Naive B cell (primary cell): Measurements from ENCODE around the gene LRFN5. TPM values are rescaled to one million over a fixed set of nuclear protein-coding genes. Genes with fewer than 3 reads are reported as not detected.
"Not testable (repeated sequence)": the region's sequence is repeated elsewhere in the genome, so short reads cannot be mapped to it uniquely, and the experiment has no call there.

ENCODE experiments used
- ATAC-seq, 2 donors: fragments of 150-1000 bp; cut with Tn5 transposase; 2 replicates each; pipeline ENCODE4 v1.10.0; 2021; ENCODE audit warnings: low read depth in 2 of 2, mild to moderate bottlenecking in 2 of 2, moderate library complexity in 2 of 2
- DNase-seq: peaks from one replicate; pipeline ENCODE4 v3.0.0; 2022
- H3K27ac Mint-ChIP-seq, 6 donors: one replicate each; pipeline ENCODE4 v1.8.0; 2020 to 2022; ENCODE audit warnings: mild to moderate bottlenecking in 6 of 6, mixed read lengths in 6 of 6, moderate library complexity in 5 of 6, inconsistent platforms in 2 of 6
- H3K27me3 Mint-ChIP-seq, 3 donors: one replicate each; pipeline ENCODE4 v1.8.0; 2021 to 2022; ENCODE audit warnings: mixed read lengths in 3 of 3, mild to moderate bottlenecking in 1 of 3
- H3K36me3 Mint-ChIP-seq, 2 donors: one replicate each; pipeline ENCODE4 v1.8.0; 2020 to 2022; ENCODE audit warnings: mixed read lengths in 2 of 2, inconsistent platforms in 1 of 2, mild to moderate bottlenecking in 1 of 2
- H3K4me1 Mint-ChIP-seq, 3 donors: one replicate each; pipeline ENCODE4 v1.8.0; 2020 to 2022; ENCODE audit warnings: mixed read lengths in 3 of 3, inconsistent platforms in 1 of 3, mild to moderate bottlenecking in 1 of 3, moderate library complexity in 1 of 3
- H3K4me3 Mint-ChIP-seq, 8 donors: one replicate each; pipeline ENCODE4 v1.8.0; 2020 to 2022; ENCODE audit warnings: mild to moderate bottlenecking in 8 of 8, mixed read lengths in 8 of 8, moderate library complexity in 8 of 8, inconsistent platforms in 2 of 8
- H3K9me3 Mint-ChIP-seq, 7 donors: one replicate each; pipeline ENCODE4 v1.8.0; 2020 to 2022; ENCODE audit warnings: mixed read lengths in 7 of 7, mild to moderate bottlenecking in 5 of 7, inconsistent platforms in 2 of 7, moderate library complexity in 1 of 7
- polyA plus RNA-seq, 6 donors: library from polyadenylated mRNA; unstranded; fragments of 300-500 nt; fragmentation: Illumina TruSeq; gene quantifications; one replicate each; pipeline ENCODE4 v1.2.3, GENCODE V29; 2021; ENCODE audit warnings: low read depth in 6 of 6

Gene LRFN5
- polyA plus RNA-seq, 6 donors from 2014 or later = not detected

- ATAC-seq (no peak), DNase-seq (no peak)
- Mint-ChIP-seq H3K27ac (no peak overlapping the region), H3K36me3 (no peaks in the 10 kb centered on the region), H3K4me1 (no peaks in the 10 kb centered on the region), H3K4me3 (no peak overlapping the region), H3K27me3 (no peaks in the 10 kb centered on the region), H3K9me3 (peaks cover 0 to 5% (median under 1%) of the 10 kb centered on the region in 7 donors)
Observed at GRCh38 chr14:41654196-41654595, 47.5 kb downstream of the LRFN5 start.

- Mint-ChIP-seq H3K27ac (no peak overlapping the region), H3K9me3 (peaks cover 0 to 10% (median 1%) of the 10 kb centered on the region in 7 donors), H3K36me3 (no peaks in the 10 kb centered on the region), H3K27me3 (no peaks in the 10 kb centered on the region), H3K4me3 (no peak overlapping the region), H3K4me1 (no peaks in the 10 kb centered on the region)
- ATAC-seq (no peak), DNase-seq (no peak)
Observed at GRCh38 chr14:41662780-41663472, 56.2 kb downstream of the LRFN5 start.

GRCh38 chr14:41663473-41663850, 56.8 kb downstream of the LRFN5 start:
- DNase-seq = no peak
- Mint-ChIP-seq H3K27me3 (no peaks in the 10 kb centered on the region), H3K27ac (no peak overlapping the region), H3K4me3 (no peak overlapping the region), H3K9me3 (peaks cover 0 to 10% (median 1%) of the 10 kb centered on the region in 7 donors), H3K4me1 (no peaks in the 10 kb centered on the region), H3K36me3 (no peaks in the 10 kb centered on the region)
- no peak for ATAC-seq

GRCh38 chr14:41666301-41666700, 59.6 kb downstream of the LRFN5 start:
- Mint-ChIP-seq H3K36me3 (no peaks in the 10 kb centered on the region), H3K4me1 (no peaks in the 10 kb centered on the region), H3K9me3 (no peaks in the 10 kb centered on the region), H3K27me3 (no peaks in the 10 kb centered on the region), H3K27ac (no peak overlapping the region), H3K4me3 (no peak overlapping the region)
- no peak for DNase-seq
- no peak for ATAC-seq

- Mint-ChIP-seq H3K27me3 (no peaks in the 10 kb centered on the region), H3K27ac (no peak overlapping the region), H3K4me1 (no peaks in the 10 kb centered on the region), H3K36me3 (no peaks in the 10 kb centered on the region), H3K4me3 (peak overlapping the region in 1 of 8 donors; percentile 1), H3K9me3 (no peaks in the 10 kb centered on the region)
- DNase-seq = no peak
- ATAC-seq = no peak
Observed at GRCh38 chr14:41668356-41668755, 61.7 kb downstream of the LRFN5 start.

GRCh38 chr14:41673601-41674000, 66.9 kb downstream of the LRFN5 start:
- peaks cover 0 to 19% (median 4%) of the 10 kb centered on the region in 7 donors for H3K9me3 Mint-ChIP-seq
- not testable (repeated sequence) for ATAC-seq, H3K27me3 Mint-ChIP-seq, H3K4me3 Mint-ChIP-seq, H3K36me3 Mint-ChIP-seq, H3K4me1 Mint-ChIP-seq, DNase-seq, H3K27ac Mint-ChIP-seq

- H3K4me3 Mint-ChIP-seq, H3K27me3 Mint-ChIP-seq, DNase-seq, H3K27ac Mint-ChIP-seq, H3K36me3 Mint-ChIP-seq, ATAC-seq, H3K4me1 Mint-ChIP-seq: not testable (repeated sequence)
- peaks cover 0 to 19% (median 7%) of the 10 kb centered on the region in 7 donors for H3K9me3 Mint-ChIP-seq
Observed at GRCh38 chr14:41674511-41674971, 67.9 kb downstream of the LRFN5 start.

GRCh38 chr14:41699486-41699885, 92.8 kb downstream of the LRFN5 start:
- ATAC-seq (no peak), DNase-seq (no peak)
- Mint-ChIP-seq H3K36me3 (no peaks in the 10 kb centered on the region), H3K27ac (no peak overlapping the region), H3K27me3 (no peaks in the 10 kb centered on the region), H3K4me3 (no peak overlapping the region), H3K4me1 (no peaks in the 10 kb centered on the region), H3K9me3 (peaks cover 0 to 2% (median 0%) of the 10 kb centered on the region in 7 donors)

GRCh38 chr14:41718477-41719166, 111.9 kb downstream of the LRFN5 start:
- Mint-ChIP-seq H3K4me1 (peaks cover 0 to 9% (median 7%) of the 10 kb centered on the region in 3 donors), H3K36me3 (no peaks in the 10 kb centered on the region), H3K4me3 (no peak overlapping the region), H3K27ac (no peak overlapping the region), H3K27me3 (no peaks in the 10 kb centered on the region), H3K9me3 (peaks cover 0 to 4% (median 0%) of the 10 kb centered on the region in 7 donors)
- ATAC-seq (peak; percentile 60 to 82), DNase-seq (no peak)

GRCh38 chr14:41739203-41739602, 132.5 kb downstream of the LRFN5 start:
- Mint-ChIP-seq H3K27me3 (no peaks in the 10 kb centered on the region), H3K4me1 (peaks cover 0 to 3% (median 0%) of the 10 kb centered on the region in 3 donors), H3K9me3 (peaks cover 0 to 18% (median 2%) of the 10 kb centered on the region in 7 donors), H3K36me3 (no peaks in the 10 kb centered on the region), H3K27ac (no peak overlapping the region), H3K4me3 (no peak overlapping the region)
- DNase-seq = no peak
- ATAC-seq = no peak

- Mint-ChIP-seq H3K4me3 (no peak overlapping the region), H3K27me3 (no peaks in the 10 kb centered on the region), H3K36me3 (no peaks in the 10 kb centered on the region), H3K9me3 (peaks cover 0 to 7% (median 0%) of the 10 kb centered on the region in 7 donors), H3K4me1 (peaks cover 0 to 4% (median 0%) of the 10 kb centered on the region in 3 donors), H3K27ac (no peak overlapping the region)
- no peak for ATAC-seq
- no peak for DNase-seq
Observed at GRCh38 chr14:41743140-41743539, 136.5 kb downstream of the LRFN5 start.

GRCh38 chr14:41749429-41749828, 142.8 kb downstream of the LRFN5 start:
- H3K4me3 Mint-ChIP-seq = peak overlapping the region; percentile 2 to 76 (median 66)
- peaks cover 0 to 13% (median 9%) of the 10 kb centered on the region in 3 donors for H3K4me1 Mint-ChIP-seq
- H3K27ac Mint-ChIP-seq = peak overlapping the region in 5 of 6 donors; percentile 1 to 39 (median 12)
- H3K27me3 Mint-ChIP-seq = no peaks in the 10 kb centered on the region
- H3K9me3 Mint-ChIP-seq = peaks cover 0 to 2% (median 0%) of the 10 kb centered on the region in 7 donors
- DNase-seq (peak; percentile 2), ATAC-seq (peak; percentile 62 to 81)
- H3K36me3 Mint-ChIP-seq = no peaks in the 10 kb centered on the region

GRCh38 chr14:41750575-41750974, 143.9 kb downstream of the LRFN5 start:
- H3K4me1 Mint-ChIP-seq = peaks cover 0 to 13% (median 9%) of the 10 kb centered on the region in 3 donors
- not testable (repeated sequence) for H3K9me3 Mint-ChIP-seq, H3K36me3 Mint-ChIP-seq, ATAC-seq, H3K4me3 Mint-ChIP-seq, DNase-seq, H3K27me3 Mint-ChIP-seq
- H3K27ac Mint-ChIP-seq = peak overlapping the region in 3 of 6 donors; percentile 38 to 51 (median 41)
